Adrenal gland (tissue), 5 donors: ENCODE results near the gene GPR176.

Experiments used
- CTCF ChIP-seq, 6 experiments: fragments of 450-650 bp in 4 of 6; fragments of 200-600 bp in 2 of 6; sonication (generic) in 1 of 6; IDR thresholded peaks; 1 replicate in 5 of 6; 2 replicates in 1 of 6; pipeline versions ENCODE4 v1.5.1 to v1.8.0; 2016 to 2021; ENCODE audit warnings: antibody characterized with exemption in 6 of 6, mild to moderate bottlenecking in 2 of 6, moderate library complexity in 1 of 6
- POLR2A ChIP-seq, 2 donors: fragments of 450-650 bp; IDR thresholded peaks; one replicate each; pipeline ENCODE4 v1.6.1; 2017; ENCODE audit warnings: antibody characterized with exemption in 2 of 2, mild to moderate bottlenecking in 2 of 2, moderate library complexity in 1 of 2
- donor health status: DM: no; HTN: no; CAD: no.

GRCh38 chr15:39885099-39885777 lies 34.8 kb downstream of the GPR176 start:
- no peak for TF ChIP-seq CTCF (IDR thresholded peaks at IDR 0.05)
- no peak for TF ChIP-seq POLR2A (IDR thresholded peaks at IDR 0.05)
